GM23338 (cell line): ENCODE results near the gene FAM53A. TPM values are rescaled to one million over a fixed set of nuclear protein-coding genes. Genes with fewer than 3 reads are reported as not detected.

Source experiments
- ATAC-seq: fragments of 200-7000 bp; cut with Tn5 transposase; 3 replicates; pipeline ENCODE4 v1.9.1; 2020
- DNase-seq: peaks from one replicate; pipeline ENCODE4 v3.0.0-alpha.2; 2015; ENCODE audit warnings: low spot score
- H2AFZ ChIP-seq: fragments of 200-600 bp; sonication (generic); 2 replicates; pipeline ENCODE4 v1.8.0; 2016; ENCODE audit warnings: antibody characterized with exemption, mild to moderate bottlenecking, moderate library complexity
- H3F3A ChIP-seq: fragments of 200-600 bp; sonication (generic); replicated peaks from 2 replicates; pipeline ENCODE4 v1.8.0; 2017; ENCODE audit warnings: antibody characterized with exemption, mixed run types, low read depth
- H3K27ac ChIP-seq: fragments of 200-600 bp; sonication (generic); 2 replicates; pipeline ENCODE4 v1.6.1; 2016; ENCODE audit warnings: low read depth
- H3K27me3 ChIP-seq: fragments of 200-600 bp; sonication (generic); 2 replicates; pipeline ENCODE4 v1.8.0; 2016; ENCODE audit warnings: mild to moderate bottlenecking, mixed run types, moderate library complexity; ENCODE audit not compliant: insufficient read depth
- H3K36me3 ChIP-seq: fragments of 200-600 bp; sonication (generic); 2 replicates; pipeline ENCODE4 v1.8.0; 2016; ENCODE audit warnings: mild to moderate bottlenecking; ENCODE audit not compliant: insufficient read depth
- H3K4me1 ChIP-seq: fragments of 200-600 bp; sonication (generic); 2 replicates; pipeline ENCODE4 v1.8.0; 2016; ENCODE audit warnings: mild to moderate bottlenecking, moderate library complexity; ENCODE audit not compliant: insufficient read depth
- H3K4me2 ChIP-seq: fragments of 200-600 bp; sonication (generic); 2 replicates; pipeline ENCODE4 v1.7.1; 2017; ENCODE audit warnings: mixed run types
- H3K4me3 ChIP-seq: fragments of 200-600 bp; sonication (generic); 2 replicates; pipeline ENCODE4 v1.6.1; 2016; ENCODE audit warnings: mixed run types
- H3K79me2 ChIP-seq: fragments of 200-600 bp; sonication (generic); replicated peaks from 2 replicates; pipeline ENCODE4 v1.8.0; 2017; ENCODE audit warnings: mild to moderate bottlenecking; ENCODE audit not compliant: insufficient read depth
- H3K9me2 ChIP-seq: fragments of 200-600 bp; sonication (generic); 2 replicates; pipeline ENCODE4 v1.8.0; 2017; ENCODE audit not compliant: insufficient read depth
- H4K20me1 ChIP-seq: fragments of 200-600 bp; sonication (generic); replicated peaks from 2 replicates; pipeline ENCODE4 v1.8.0; 2017; ENCODE audit warnings: mild to moderate bottlenecking; ENCODE audit not compliant: insufficient read depth
- H3K27ac Mint-ChIP-seq: 2 replicates; pipeline ENCODE4 v1.8.0; 2020; ENCODE audit warnings: inconsistent platforms, mild to moderate bottlenecking, moderate library complexity, mixed read lengths
- H3K27me3 Mint-ChIP-seq: 3 replicates; pipeline ENCODE4 v1.8.0; 2022; ENCODE audit warnings: low read depth, mild to moderate bottlenecking, moderate library complexity, mixed read lengths, inconsistent platforms; ENCODE audit not compliant: insufficient read depth, poor library complexity
- H3K36me3 Mint-ChIP-seq: 3 replicates; pipeline ENCODE4 v1.8.0; 2021; ENCODE audit warnings: low read depth, mild to moderate bottlenecking, inconsistent platforms, moderate library complexity, mixed read lengths
- H3K4me1 Mint-ChIP-seq: 3 replicates; pipeline ENCODE4 v1.8.0; 2020; ENCODE audit warnings: mild to moderate bottlenecking, inconsistent platforms, mixed read lengths
- H3K4me3 Mint-ChIP-seq: 3 replicates; pipeline ENCODE4 v1.8.0; 2021; ENCODE audit warnings: moderate library complexity, mild to moderate bottlenecking, inconsistent platforms, mixed read lengths
- H3K9me3 Mint-ChIP-seq: 3 replicates; pipeline ENCODE4 v1.8.0; 2020; ENCODE audit warnings: moderate library complexity, mild to moderate bottlenecking, inconsistent platforms, mixed read lengths
- CREB1 ChIP-seq: fragments of 250-450 bp; sonication (Bioruptor Pico); IDR thresholded peaks from 2 replicates; pipeline ENCODE4 v1.5.0; 2020; ENCODE audit warnings: low read depth, mild to moderate bottlenecking, moderate library complexity
- CTCF ChIP-seq, 2 experiments: fragments of 200-600 bp in 1 of 2; sonication (generic) in 1 of 2; conservative IDR thresholded peaks; 2 replicates each; pipeline versions ENCODE4 v1.5.1 to v1.6.1; 2016 to 2017; ENCODE audit warnings: antibody characterized with exemption in 2 of 2, low read depth in 2 of 2, mild to moderate bottlenecking in 2 of 2, moderate library complexity in 1 of 2
- ETS1 ChIP-seq: IDR thresholded peaks from 2 replicates; pipeline ENCODE4 v1.6.1; 2016; ENCODE audit warnings: antibody characterized with exemption
- EZH2 ChIP-seq: fragments of 200-600 bp; sonication (generic); IDR thresholded peaks from one replicate; pipeline ENCODE4 v1.8.0; 2017; ENCODE audit warnings: antibody characterized with exemption, mild to moderate bottlenecking, low read depth; ENCODE audit not compliant: unreplicated experiment
- EZH2phosphoT487 ChIP-seq: fragments of 200-600 bp; sonication (generic); IDR thresholded peaks from one replicate; pipeline ENCODE4 v1.8.1; 2018; ENCODE audit warnings: antibody characterized with exemption; ENCODE audit not compliant: unreplicated experiment
- JUNB ChIP-seq: IDR thresholded peaks from one replicate; pipeline ENCODE4 v1.6.1; 2016; ENCODE audit warnings: antibody characterized with exemption; ENCODE audit not compliant: unreplicated experiment
- NANOG ChIP-seq: IDR thresholded peaks from 2 replicates; pipeline ENCODE4 v1.6.1; 2016; ENCODE audit warnings: antibody characterized with exemption, borderline replicate concordance
- POLR2AphosphoS5 ChIP-seq: IDR thresholded peaks from 2 replicates; pipeline ENCODE4 v1.6.1; 2016; ENCODE audit warnings: antibody characterized with exemption, low read depth
- REST ChIP-seq: IDR thresholded peaks from one replicate; pipeline ENCODE4 v1.6.1; 2018; ENCODE audit warnings: antibody characterized with exemption; ENCODE audit not compliant: unreplicated experiment
- STAT1 ChIP-seq: IDR thresholded peaks from one replicate; pipeline ENCODE4 v1.6.1; 2016; ENCODE audit warnings: antibody characterized with exemption; ENCODE audit not compliant: unreplicated experiment
- ZNF331 ChIP-seq: fragments of 250-450 bp; sonication (Bioruptor Pico); IDR thresholded peaks from 2 replicates; pipeline ENCODE4 v1.5.0; 2020; ENCODE audit warnings: low read depth, mild to moderate bottlenecking, moderate library complexity
- polyA plus RNA-seq: library from polyadenylated mRNA; unstranded; fragments of >200 nt; fragmentation: Nextera tagmentation; extraction: Ambion mirVana; gene quantifications from 2 replicates; pipeline ENCODE4 v1.2.1, GENCODE V29; 2016
- total RNA-seq: library from RNA; depleted of rRNA; stranded (reverse); fragments of >200 nt; shearing (Covaris generic); gene quantifications from 2 replicates; pipeline ENCODE4 v1.2.3, GENCODE V29; 2014
- TF ChIP-seq, protein P1 (sequence below): fragments of 250-450 bp; sonication (Bioruptor Pico); IDR thresholded peaks from 2 replicates; pipeline ENCODE4 v1.5.0; 2020; ENCODE audit warnings: mild to moderate bottlenecking, moderate library complexity

Gene FAM53A
- total and polyA plus RNA-seq, 2 experiments from 2014 or later = 1.1 to 3.1 TPM

GRCh38 chr4:1627417-1628313 lies 56.4 kb downstream of the FAM53A start:
- Histone ChIP-seq H3K4me3 (no peak overlapping the region), H3F3A (no peaks in the 10 kb centered on the region), H3K27ac (no peak overlapping the region), H3K4me1 (no peaks in the 10 kb centered on the region), H3K36me3 (no peaks in the 10 kb centered on the region), H4K20me1 (no peaks in the 10 kb centered on the region), H3K27me3 (no peaks in the 10 kb centered on the region), H3K79me2 (no peaks in the 10 kb centered on the region), H2AFZ (no peak overlapping the region), H3K4me2 (no peak overlapping the region), H3K9me2 (no peaks in the 10 kb centered on the region)
- TF ChIP-seq ZNF331 (CRISPR knock-in tag) = no peak
- no peak for TF ChIP-seq JUNB
- TF ChIP-seq EZH2 = no peak
- TF ChIP-seq POLR2AphosphoS5 = no peak
- no peak for TF ChIP-seq CREB1 (CRISPR knock-in tag)
- TF ChIP-seq REST = no peak
- TF ChIP-seq ETS1 = no peak
- TF ChIP-seq NANOG = no peak
- TF ChIP-seq, protein P1, sequence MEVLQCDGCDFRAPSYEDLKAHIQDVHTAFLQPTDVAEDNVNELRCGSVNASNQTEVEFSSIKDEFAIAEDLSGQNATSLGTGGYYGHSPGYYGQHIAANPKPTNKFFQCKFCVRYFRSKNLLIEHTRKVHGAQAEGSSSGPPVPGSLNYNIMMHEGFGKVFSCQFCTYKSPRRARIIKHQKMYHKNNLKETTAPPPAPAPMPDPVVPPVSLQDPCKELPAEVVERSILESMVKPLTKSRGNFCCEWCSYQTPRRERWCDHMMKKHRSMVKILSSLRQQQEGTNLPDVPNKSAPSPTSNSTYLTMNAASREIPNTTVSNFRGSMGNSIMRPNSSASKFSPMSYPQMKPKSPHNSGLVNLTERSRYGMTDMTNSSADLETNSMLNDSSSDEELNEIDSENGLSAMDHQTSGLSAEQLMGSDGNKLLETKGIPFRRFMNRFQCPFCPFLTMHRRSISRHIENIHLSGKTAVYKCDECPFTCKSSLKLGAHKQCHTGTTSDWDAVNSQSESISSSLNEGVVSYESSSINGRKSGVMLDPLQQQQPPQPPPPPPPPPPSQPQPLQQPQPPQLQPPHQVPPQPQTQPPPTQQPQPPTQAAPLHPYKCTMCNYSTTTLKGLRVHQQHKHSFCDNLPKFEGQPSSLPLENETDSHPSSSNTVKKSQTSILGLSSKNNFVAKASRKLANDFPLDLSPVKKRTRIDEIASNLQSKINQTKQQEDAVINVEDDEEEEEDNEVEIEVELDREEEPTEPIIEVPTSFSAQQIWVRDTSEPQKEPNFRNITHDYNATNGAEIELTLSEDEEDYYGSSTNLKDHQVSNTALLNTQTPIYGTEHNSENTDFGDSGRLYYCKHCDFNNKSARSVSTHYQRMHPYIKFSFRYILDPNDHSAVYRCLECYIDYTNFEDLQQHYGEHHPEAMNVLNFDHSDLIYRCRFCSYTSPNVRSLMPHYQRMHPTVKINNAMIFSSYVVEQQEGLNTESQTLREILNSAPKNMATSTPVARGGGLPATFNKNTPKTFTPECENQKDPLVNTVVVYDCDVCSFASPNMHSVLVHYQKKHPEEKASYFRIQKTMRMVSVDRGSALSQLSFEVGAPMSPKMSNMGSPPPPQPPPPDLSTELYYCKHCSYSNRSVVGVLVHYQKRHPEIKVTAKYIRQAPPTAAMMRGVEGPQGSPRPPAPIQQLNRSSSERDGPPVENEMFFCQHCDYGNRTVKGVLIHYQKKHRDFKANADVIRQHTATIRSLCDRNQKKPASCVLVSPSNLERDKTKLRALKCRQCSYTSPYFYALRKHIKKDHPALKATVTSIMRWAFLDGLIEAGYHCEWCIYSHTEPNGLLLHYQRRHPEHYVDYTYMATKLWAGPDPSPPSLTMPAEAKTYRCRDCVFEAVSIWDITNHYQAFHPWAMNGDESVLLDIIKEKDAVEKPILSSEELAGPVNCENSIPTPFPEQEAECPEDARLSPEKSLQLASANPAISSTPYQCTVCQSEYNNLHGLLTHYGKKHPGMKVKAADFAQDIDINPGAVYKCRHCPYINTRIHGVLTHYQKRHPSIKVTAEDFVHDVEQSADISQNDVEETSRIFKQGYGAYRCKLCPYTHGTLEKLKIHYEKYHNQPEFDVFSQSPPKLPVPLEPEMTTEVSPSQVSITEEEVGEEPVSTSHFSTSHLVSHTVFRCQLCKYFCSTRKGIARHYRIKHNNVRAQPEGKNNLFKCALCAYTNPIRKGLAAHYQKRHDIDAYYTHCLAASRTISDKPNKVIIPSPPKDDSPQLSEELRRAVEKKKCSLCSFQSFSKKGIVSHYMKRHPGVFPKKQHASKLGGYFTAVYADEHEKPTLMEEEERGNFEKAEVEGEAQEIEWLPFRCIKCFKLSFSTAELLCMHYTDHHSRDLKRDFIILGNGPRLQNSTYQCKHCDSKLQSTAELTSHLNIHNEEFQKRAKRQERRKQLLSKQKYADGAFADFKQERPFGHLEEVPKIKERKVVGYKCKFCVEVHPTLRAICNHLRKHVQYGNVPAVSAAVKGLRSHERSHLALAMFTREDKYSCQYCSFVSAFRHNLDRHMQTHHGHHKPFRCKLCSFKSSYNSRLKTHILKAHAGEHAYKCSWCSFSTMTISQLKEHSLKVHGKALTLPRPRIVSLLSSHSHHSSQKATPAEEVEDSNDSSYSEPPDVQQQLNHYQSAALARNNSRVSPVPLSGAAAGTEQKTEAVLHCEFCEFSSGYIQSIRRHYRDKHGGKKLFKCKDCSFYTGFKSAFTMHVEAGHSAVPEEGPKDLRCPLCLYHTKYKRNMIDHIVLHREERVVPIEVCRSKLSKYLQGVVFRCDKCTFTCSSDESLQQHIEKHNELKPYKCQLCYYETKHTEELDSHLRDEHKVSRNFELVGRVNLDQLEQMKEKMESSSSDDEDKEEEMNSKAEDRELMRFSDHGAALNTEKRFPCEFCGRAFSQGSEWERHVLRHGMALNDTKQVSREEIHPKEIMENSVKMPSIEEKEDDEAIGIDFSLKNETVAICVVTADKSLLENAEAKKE (CRISPR knock-in tag) = no peak
- TF ChIP-seq EZH2phosphoT487 = no peak
- no peak for TF ChIP-seq STAT1
- no peak for TF ChIP-seq CTCF (conservative IDR thresholded peaks at IDR 0.05; ENCODE audit: low read depth in 2 of 2)
- Mint-ChIP-seq H3K36me3 (peaks cover 7% of the 10 kb centered on the region; the same call in 2 of the 3 replicates), H3K9me3 (peaks cover 17% of the 10 kb centered on the region), H3K4me1 (no peaks in the 10 kb centered on the region), H3K27me3 (peaks cover 12% of the 10 kb centered on the region), H3K4me3 (no peak overlapping the region), H3K27ac (no peak overlapping the region)
- ATAC-seq (no peak), DNase-seq (no peak)
